HepG2 (cell line): ENCODE data around the gene SELENOM. TPM values are rescaled to one million over a fixed set of nuclear protein-coding genes. Genes with fewer than 3 reads are reported as not detected.

Experiments used
- ATAC-seq: fragments of 200-7000 bp; cut with Tn5 transposase; 3 replicates; pipeline ENCODE4 v1.9.1; 2020; ENCODE audit warnings: mild to moderate bottlenecking, moderate library complexity
- BruUV-seq: library from RNA; stranded (reverse); fragments of 400-500 nt; replicated peaks from 2 replicates; lab custom pipeline; 2021; lab: Mats Ljungman, UMichigan
- CTCF ChIA-PET: fragments of 300-600 bp; formaldehyde crosslinking; extraction: SDS; loops from one replicate; lab custom pipeline; 2021; ENCODE audit warnings: low total read pairs, inconsistent platforms, low intra/inter-chr PET ratio; lab: Yijun Ruan, JAX
- POLR2A ChIA-PET: fragments of 350-600 bp; sonication (Branson Sonifier 250); formaldehyde crosslinking; loops from one replicate; lab custom pipeline; 2020; ENCODE audit warnings: antibody characterized with exemption, inconsistent platforms; lab: Yijun Ruan, JAX
- DNase-seq: peaks from one replicate; pipeline ENCODE4 v3.0.0-alpha.2; 2015; ENCODE audit warnings: low spot score
- FAIRE-seq: peaks from 3 replicates; lab custom pipeline; 2011; peaks lifted over from hg19 to GRCh38; lab: Jason Lieb, UNC
- H2AFZ ChIP-seq: one replicate; pipeline ENCODE4 v1.6.1; 2011; ENCODE audit warnings: low read length, inconsistent platforms
- H3K27ac ChIP-seq: fragments of 300-600 bp; 3 replicates; pipeline ENCODE4 v1.8.0; 2011; ENCODE audit warnings: mixed run types, mild to moderate bottlenecking, mixed read lengths, low read length, inconsistent platforms; ENCODE audit not compliant: insufficient read depth; ENCODE audit errors: extremely low read length
- H3K27me3 ChIP-seq, 2 experiments: fragments of 200-600 bp in 1 of 2; 2 replicates in 1 of 2; 3 replicates in 1 of 2; pipeline versions ENCODE4 v1.6.0 to v1.8.0; 2011; ENCODE audit warnings: low read length in 2 of 2, mild to moderate bottlenecking in 2 of 2, moderate library complexity in 2 of 2, inconsistent platforms in 1 of 2; ENCODE audit not compliant: insufficient read depth in 2 of 2, control insufficient read depth in 1 of 2
- H3K36me3 ChIP-seq, 2 experiments: fragments of 200-600 bp in 1 of 2; replicated peaks in 1 of 2; 2 replicates in 1 of 2; 3 replicates in 1 of 2; pipeline versions ENCODE4 v1.5.1 to v1.8.0; 2011; ENCODE audit warnings: low read length in 2 of 2, inconsistent platforms in 1 of 2; ENCODE audit not compliant: insufficient read depth in 2 of 2, control insufficient read depth in 1 of 2
- H3K4me1 ChIP-seq: 2 replicates; pipeline ENCODE4 v1.5.1; 2012; ENCODE audit warnings: low read length, inconsistent platforms; ENCODE audit not compliant: insufficient read depth
- H3K4me2 ChIP-seq: 2 replicates; pipeline ENCODE4 v1.6.0; 2011; ENCODE audit warnings: low read depth, low read length, inconsistent platforms
- H3K4me3 ChIP-seq, 3 experiments: fragments of 200-600 bp in 1 of 3; sonication (generic), shearing (Covaris generic) in 1 of 3; replicated peaks in 1 of 3; 2 replicates each; pipeline ENCODE4 v1.5.1; 2011 to 2016; ENCODE audit warnings: low read length in 3 of 3, inconsistent platforms in 2 of 3, low read depth in 2 of 3, mild to moderate bottlenecking in 2 of 3, control low read depth in 1 of 3, mixed read lengths in 1 of 3; ENCODE audit not compliant: insufficient read depth in 1 of 3
- H3K79me2 ChIP-seq: one replicate; pipeline ENCODE4 v1.6.1; 2011; ENCODE audit warnings: low read length, inconsistent platforms; ENCODE audit not compliant: insufficient read depth
- H3K9ac ChIP-seq: 2 replicates; pipeline ENCODE4 v1.6.0; 2011; ENCODE audit warnings: mild to moderate bottlenecking, low read depth, low read length, inconsistent platforms; ENCODE audit not compliant: insufficient read depth
- H3K9me3 ChIP-seq: 2 replicates; pipeline ENCODE4 v1.5.1; 2012; ENCODE audit warnings: mild to moderate bottlenecking, low read length
- H4K20me1 ChIP-seq: 2 replicates; pipeline ENCODE4 v1.6.0; 2011; ENCODE audit warnings: inconsistent platforms, mild to moderate bottlenecking, low read length, moderate library complexity; ENCODE audit not compliant: insufficient read depth
- CC2D1A ChIP-seq: sonication (generic); formaldehyde crosslinking; IDR thresholded peaks from 2 replicates; pipeline ENCODE4 v1.8.1; 2023; ENCODE audit warnings: mild to moderate bottlenecking, missing genetic modification reagents
- KLF16 ChIP-seq, 2 experiments: sonication (generic) in 1 of 2; formaldehyde crosslinking in 1 of 2; IDR thresholded peaks; 2 replicates each; pipeline versions ENCODE4 v1.6.1 to v1.8.0; 2016 to 2023; ENCODE audit warnings: missing genetic modification reagents in 2 of 2, missing compliant biosample characterization in 1 of 2
- LBX2 ChIP-seq: sonication (generic); formaldehyde crosslinking; IDR thresholded peaks from 2 replicates; pipeline ENCODE4 v1.5.0; 2020; ENCODE audit warnings: missing genetic modification reagents, mild to moderate bottlenecking, borderline replicate concordance
- NONO ChIP-seq, 2 experiments: fragments of 450-650 bp in 1 of 2; sonication (generic) in 1 of 2; formaldehyde crosslinking in 1 of 2; IDR thresholded peaks in 1 of 2; conservative IDR thresholded peaks in 1 of 2; 2 replicates each; pipeline versions ENCODE4 v1.6.1 to v1.8.0; 2017 to 2022; ENCODE audit warnings: mild to moderate bottlenecking in 1 of 2, missing genetic modification reagents in 1 of 2, moderate library complexity in 1 of 2
- SIN3A ChIP-seq: IDR thresholded peaks from 2 replicates; pipeline ENCODE4 v1.6.1; 2011; ENCODE audit warnings: low read depth, mild to moderate bottlenecking, control low read depth, low read length, borderline replicate concordance
- ZFP36 ChIP-seq: fragments of 150-350 bp; IDR thresholded peaks from 2 replicates; pipeline ENCODE4 v1.6.1; 2018; ENCODE audit warnings: borderline replicate concordance, low read length, low read depth; ENCODE audit not compliant: partially characterized antibody
- WGBS: methylation state at CpG from one replicate; pipeline ENCODE4 v1.1.6; 2017; ENCODE audit warnings: low lambda C conversion rate; 5-methylcytosine and 5-hydroxymethylcytosine counted together
- in situ Hi-C: cut with HindIII; loops from 2 replicates; pipeline ENCODE4 v1.10.0; 2017; ENCODE audit warnings: low pct_unique_long_range_greater_than_20kb; ENCODE audit not compliant: extremely low pct_ligation_motif_present
- intact Hi-C: fragments of 100-400 bp; cut with micrococcal nuclease; formaldehyde crosslinking; loops from one replicate; pipeline ENCODE4 v1.10.0; 2022; ENCODE audit not compliant: unreplicated experiment
- polyA plus RNA-seq, 8 experiments: library from polyadenylated mRNA; depleted of rRNA in 3 of 8; stranded (reverse) in 7 of 8; unstranded in 1 of 8; fragments of >200 nt; fragmentation: Illumina TruSeq in 4 of 8; extraction: Trizol in 4 of 8; gene quantifications; 2 replicates each; pipeline versions ENCODE4 v1.2.1 to v1.2.3, GENCODE V29; 2011 to 2016; ENCODE audit warnings: low read depth in 4 of 8, missing spikeins in 1 of 8, mixed read lengths in 1 of 8; ENCODE audit not compliant: insufficient read depth in 1 of 8
- total RNA-seq, 5 experiments: library from RNA; depleted of rRNA; stranded (reverse); fragments of >200 nt; fragmentation: Illumina TruSeq; extraction: Trizol; gene quantifications; 2 replicates each; pipeline ENCODE4 v1.2.3, GENCODE V29; 2016; ENCODE audit warnings: low read depth in 1 of 5
- TF ChIP-seq, protein P1 (sequence below): IDR thresholded peaks from 2 replicates; pipeline ENCODE4 v1.6.1; 2012; ENCODE audit warnings: inconsistent platforms
- TF ChIP-seq, protein P2 (sequence below): sonication (generic); formaldehyde crosslinking; IDR thresholded peaks from 2 replicates; pipeline ENCODE4 v1.8.1; 2023; ENCODE audit warnings: mild to moderate bottlenecking, missing genetic modification reagents

SELENOM gene
- total and polyA plus RNA-seq, 2 of the 13 experiments (the other 11 are each of a cell fraction or from before 2014, with no cell fraction given), result 4.1 to 4.3 TPM

- H3K4me2 ChIP-seq, result no peak overlapping the region
- WGBS, result 2% methylated on average over 3 of the region's 3 CpGs
- H3K27ac ChIP-seq, result no peak overlapping the region
- H2AFZ ChIP-seq, result no peak overlapping the region
- H3K9me3 ChIP-seq, result no peaks in the 10 kb centered on the region
- CTCF ChIA-PET, result no interaction called here
- peaks cover 23% of the 10 kb centered on the region for H3K4me1 ChIP-seq
- no peak overlapping the region for H3K4me3 ChIP-seq
- peaks cover 2% of the 10 kb centered on the region for H3K79me2 ChIP-seq
- TF ChIP-seq, protein P1, sequence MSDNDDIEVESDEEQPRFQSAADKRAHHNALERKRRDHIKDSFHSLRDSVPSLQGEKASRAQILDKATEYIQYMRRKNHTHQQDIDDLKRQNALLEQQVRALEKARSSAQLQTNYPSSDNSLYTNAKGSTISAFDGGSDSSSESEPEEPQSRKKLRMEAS, result no peak
- TF ChIP-seq NONO (IDR thresholded peaks at IDR 0.05), result no peak
- no peak for TF ChIP-seq NONO (CRISPR knock-in tag; conservative IDR thresholded peaks at IDR 0.05)
- TF ChIP-seq CC2D1A, result no peak
- TF ChIP-seq SIN3A, result no peak
- no peak for TF ChIP-seq KLF16 (CRISPR knock-in tag; IDR thresholded peaks at IDR 0.05)
- TF ChIP-seq, all 625 proteins: peak for 0
- Histone ChIP-seq H4K20me1 (no peaks in the 10 kb centered on the region), H3K9ac (no peak overlapping the region), H3K36me3 (no peaks in the 10 kb centered on the region), H3K27me3 (peaks cover 2 to 3% of the 10 kb centered on the region in 2 experiments; a peak in 2 of 5 replicates)
- BruUV-seq, result no TSS peak
- ATAC-seq (no peak), DNase-seq (no peak), FAIRE-seq (no peak)
- POLR2A ChIA-PET, result no interaction called here
- in situ Hi-C loops (no loop called here), intact Hi-C loops (no loop called here)
These were observed 48.1 kb upstream of the SELENOM start for GRCh38 chr22:31155422-31155821.

- H3K36me3 ChIP-seq, result no peaks in the 10 kb centered on the region
- no peak overlapping the region for H3K4me3 ChIP-seq
- POLR2A ChIA-PET, result no interaction called here
- in situ Hi-C loops, result no loop called here
- H4K20me1 ChIP-seq, result no peaks in the 10 kb centered on the region
- DNase-seq (no peak), FAIRE-seq (no peak), ATAC-seq (no peak)
- H3K4me2 ChIP-seq, result no peak overlapping the region
- no peak overlapping the region for H3K27ac ChIP-seq
- no peak overlapping the region for H3K9ac ChIP-seq
- no TSS peak for BruUV-seq
- peaks cover 25% of the 10 kb centered on the region for H3K4me1 ChIP-seq
- H2AFZ ChIP-seq, result no peak overlapping the region
- H3K9me3 ChIP-seq, result no peaks in the 10 kb centered on the region
- TF ChIP-seq ZFP36 (no peak), LBX2 (CRISPR knock-in tag) (no peak)
- TF ChIP-seq, protein P2, sequence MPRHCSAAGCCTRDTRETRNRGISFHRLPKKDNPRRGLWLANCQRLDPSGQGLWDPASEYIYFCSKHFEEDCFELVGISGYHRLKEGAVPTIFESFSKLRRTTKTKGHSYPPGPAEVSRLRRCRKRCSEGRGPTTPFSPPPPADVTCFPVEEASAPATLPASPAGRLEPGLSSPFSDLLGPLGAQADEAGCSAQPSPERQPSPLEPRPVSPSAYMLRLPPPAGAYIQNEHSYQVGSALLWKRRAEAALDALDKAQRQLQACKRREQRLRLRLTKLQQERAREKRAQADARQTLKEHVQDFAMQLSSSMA (CRISPR knock-in tag), result no peak
- intact Hi-C loops, result no loop called here
- H3K79me2 ChIP-seq, result no peaks in the 10 kb centered on the region
- WGBS, result 33% methylated on average over 1 of the region's 1 CpG
- CTCF ChIA-PET, result no interaction called here
- H3K27me3 ChIP-seq, result peaks cover 2 to 3% of the 10 kb centered on the region in 2 experiments; a peak in 1 of 5 replicates
These were observed 47.6 kb upstream of the SELENOM start for GRCh38 chr22:31154975-31155374.
